ENCODE data around the gene B3GLCT. TPM values are rescaled to one million over a fixed set of nuclear protein-coding genes. Genes with fewer than 3 reads are reported as not detected.

Gene B3GLCT
- total RNA-seq, 1 experiment from 2014 or later = 3.9 TPM

DNA sequence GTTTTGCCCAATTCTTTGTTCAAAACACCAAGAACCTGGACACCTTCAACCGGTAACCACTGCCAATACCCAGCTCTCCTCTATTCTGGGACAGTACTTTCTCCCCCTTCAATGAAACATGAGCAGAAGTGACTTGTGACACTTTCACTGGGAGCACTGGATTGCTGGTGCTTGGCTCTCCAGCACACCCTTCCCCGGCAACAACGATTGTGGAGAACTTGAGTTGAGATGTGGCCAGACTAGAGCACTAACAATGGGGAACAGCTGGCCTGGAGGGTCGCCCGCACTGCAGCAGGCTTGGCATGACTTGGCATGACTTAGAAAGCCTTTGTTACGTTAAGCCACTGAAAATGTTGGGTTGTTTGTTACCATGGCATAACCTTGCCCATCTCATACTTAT lies 7.5 kb upstream of the B3GLCT start:
- no peak for ATAC-seq

DNA sequence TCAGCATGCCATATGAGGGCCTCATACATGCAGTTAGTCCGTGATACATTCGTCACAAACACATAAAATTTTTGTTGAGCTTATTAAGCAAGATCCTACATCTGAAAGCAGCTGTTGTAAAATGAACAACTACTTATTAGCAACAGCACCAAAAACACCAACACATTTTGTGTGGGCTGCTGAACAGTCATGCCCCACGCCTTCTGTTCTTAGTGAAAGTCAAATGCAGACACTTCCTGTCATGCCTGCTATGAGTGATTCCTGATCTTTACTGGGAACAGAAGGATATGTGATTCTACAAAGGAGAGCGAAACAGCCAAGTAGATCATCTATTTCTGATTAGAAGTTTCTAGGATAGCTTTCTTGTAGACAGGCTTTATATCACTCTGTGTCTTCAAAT lies 4.2 kb upstream of the B3GLCT start:
- H4K20me1 ChIP-seq (ENCODE audit: insufficient read depth) = no peaks in the 10 kb centered on the region; the same call in 1 of the 2 replicates
- CTCF ChIA-PET = interaction anchor here (0.8 kb wide), 1 partner anchor 18 kb away, joined by 3 read pairs; no protein-coding TSS in a partner anchor
- peaks cover 0 to 8% of the 10 kb centered on the region in 2 experiments; a peak in 2 of 4 replicates for H3K4me1 ChIP-seq (ENCODE audit: control insufficient read depth in 1 of 2, insufficient read depth in 2 of 2, low read length in 2 of 2)
- H3K9me2 ChIP-seq (ENCODE audit: insufficient read depth) = no peaks in the 10 kb centered on the region
- ATAC-seq (no peak), DNase-seq (ENCODE audit: low read depth, low spot score) (no peak)
- BruUV-seq (replicated peaks) = no TSS peak
- no peaks in the 10 kb centered on the region for H3K79me2 ChIP-seq (ENCODE audit: insufficient read depth, low read length)
- H3K4me3 ChIP-seq (replicated peaks in 1 of 2; ENCODE audit: low read depth in 1 of 2, low read length in 2 of 2) = no peak overlapping the region
- H3K27ac ChIP-seq (ENCODE audit: low read depth, low read length) = no peak overlapping the region
- no peaks in the 10 kb centered on the region for H3K9me3 ChIP-seq (ENCODE audit: control insufficient read depth in 1 of 2, insufficient read depth in 1 of 2, low read depth in 1 of 2, low read length in 2 of 2)
- H3K4me2 ChIP-seq (ENCODE audit: low read length) = no peak overlapping the region
- RAD21 ChIA-PET (ENCODE audit: low non-redundant PET in 1 of 2, low total read pairs in 2 of 2, uncharacterized antibody in 2 of 2, unreplicated experiment in 2 of 2) = no interaction called here
- H3K27me3 ChIP-seq (ENCODE audit: insufficient read depth, low read length) = no peaks in the 10 kb centered on the region
- no peak overlapping the region for H2AFZ ChIP-seq (ENCODE audit: low read depth, low read length, poor library complexity, severe bottlenecking)
- POLR2A ChIA-PET = interaction anchor here (0.6 kb wide), 1 partner anchor 441 kb away, joined by 3 read pairs; no protein-coding TSS in a partner anchor
- H3K36me3 ChIP-seq (ENCODE audit: control insufficient read depth in 1 of 2, insufficient read depth in 2 of 2, low read length in 2 of 2) = no peaks in the 10 kb centered on the region
- intact Hi-C loops (cut with micrococcal nuclease) = no loop called here
- H3K9ac ChIP-seq (ENCODE audit: low read length) = no peak overlapping the region
- no peak for TF ChIP-seq TCF7L2 (IDR thresholded peaks at IDR 0.05; ENCODE audit: borderline replicate concordance, extremely low read depth, insufficient read depth, insufficient read length)
- no peak for TF ChIP-seq SRF (IDR thresholded peaks at IDR 0.05; ENCODE audit: low read depth)
- TF ChIP-seq, protein P1, sequence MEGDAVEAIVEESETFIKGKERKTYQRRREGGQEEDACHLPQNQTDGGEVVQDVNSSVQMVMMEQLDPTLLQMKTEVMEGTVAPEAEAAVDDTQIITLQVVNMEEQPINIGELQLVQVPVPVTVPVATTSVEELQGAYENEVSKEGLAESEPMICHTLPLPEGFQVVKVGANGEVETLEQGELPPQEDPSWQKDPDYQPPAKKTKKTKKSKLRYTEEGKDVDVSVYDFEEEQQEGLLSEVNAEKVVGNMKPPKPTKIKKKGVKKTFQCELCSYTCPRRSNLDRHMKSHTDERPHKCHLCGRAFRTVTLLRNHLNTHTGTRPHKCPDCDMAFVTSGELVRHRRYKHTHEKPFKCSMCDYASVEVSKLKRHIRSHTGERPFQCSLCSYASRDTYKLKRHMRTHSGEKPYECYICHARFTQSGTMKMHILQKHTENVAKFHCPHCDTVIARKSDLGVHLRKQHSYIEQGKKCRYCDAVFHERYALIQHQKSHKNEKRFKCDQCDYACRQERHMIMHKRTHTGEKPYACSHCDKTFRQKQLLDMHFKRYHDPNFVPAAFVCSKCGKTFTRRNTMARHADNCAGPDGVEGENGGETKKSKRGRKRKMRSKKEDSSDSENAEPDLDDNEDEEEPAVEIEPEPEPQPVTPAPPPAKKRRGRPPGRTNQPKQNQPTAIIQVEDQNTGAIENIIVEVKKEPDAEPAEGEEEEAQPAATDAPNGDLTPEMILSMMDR (IDR thresholded peaks at IDR 0.05 in 2 of 3, conservative IDR thresholded peaks at IDR 0.05 in 1 of 3; ENCODE audit: borderline replicate concordance in 1 of 3, insufficient read depth in 1 of 3, low read depth in 2 of 3, low read length in 2 of 3) = no peak
- TF ChIP-seq JUND (IDR thresholded peaks at IDR 0.05) = no peak
- TF ChIP-seq ZNF274 (IDR thresholded peaks at IDR 0.05; ENCODE audit: low read depth, low read length) = no peak
- no peak for TF ChIP-seq EZH2phosphoT487 (IDR thresholded peaks at IDR 0.05; ENCODE audit: borderline replicate concordance)
- TF ChIP-seq YY1 (IDR thresholded peaks at IDR 0.05; ENCODE audit: extremely low read depth, insufficient replicate concordance, low read depth, low read length) = no peak
- no peak for TF ChIP-seq ELF1 (IDR thresholded peaks at IDR 0.05; ENCODE audit: borderline replicate concordance, low read depth)
- TF ChIP-seq FOSL1 (IDR thresholded peaks at IDR 0.05; ENCODE audit: low read depth) = no peak
- no peak for TF ChIP-seq POLR2AphosphoS5 (IDR thresholded peaks at IDR 0.05; ENCODE audit: low read depth, low read length)

More for the DNA sequence above, 7.5 kb upstream of the B3GLCT start:
- intact Hi-C loops (cut with micrococcal nuclease) = no loop called here
- Histone ChIP-seq H2AFZ (ENCODE audit: low read depth, low read length, poor library complexity, severe bottlenecking) (no peak overlapping the region), H3K36me3 (ENCODE audit: control insufficient read depth in 1 of 2, insufficient read depth in 2 of 2, low read length in 2 of 2) (no peaks in the 10 kb centered on the region), H3K27ac (ENCODE audit: low read depth, low read length) (no peak overlapping the region), H3K9me2 (ENCODE audit: insufficient read depth) (no peaks in the 10 kb centered on the region), H3K4me1 (ENCODE audit: control insufficient read depth in 1 of 2, insufficient read depth in 2 of 2, low read length in 2 of 2) (no peaks in the 10 kb centered on the region), H3K79me2 (ENCODE audit: insufficient read depth, low read length) (no peaks in the 10 kb centered on the region), H3K9ac (ENCODE audit: low read length) (no peak overlapping the region), H3K27me3 (ENCODE audit: insufficient read depth, low read length) (no peaks in the 10 kb centered on the region; the same call in 1 of the 2 replicates), H3K9me3 (ENCODE audit: control insufficient read depth in 1 of 2, insufficient read depth in 1 of 2, low read depth in 1 of 2, low read length in 2 of 2) (no peaks in the 10 kb centered on the region), H4K20me1 (ENCODE audit: insufficient read depth) (no peaks in the 10 kb centered on the region; the same call in 1 of the 2 replicates), H3K4me2 (ENCODE audit: low read length) (no peak overlapping the region), H3K4me3 (replicated peaks in 1 of 2; ENCODE audit: low read depth in 1 of 2, low read length in 2 of 2) (no peak overlapping the region)
- RAD21 ChIA-PET (ENCODE audit: low non-redundant PET in 1 of 2, low total read pairs in 2 of 2, uncharacterized antibody in 2 of 2, unreplicated experiment in 2 of 2) = no interaction called here
- POLR2A ChIA-PET = no interaction called here
- CTCF ChIA-PET = no interaction called here
- DNase-seq (ENCODE audit: low read depth, low spot score) = no peak
- TF ChIP-seq, protein P2, sequence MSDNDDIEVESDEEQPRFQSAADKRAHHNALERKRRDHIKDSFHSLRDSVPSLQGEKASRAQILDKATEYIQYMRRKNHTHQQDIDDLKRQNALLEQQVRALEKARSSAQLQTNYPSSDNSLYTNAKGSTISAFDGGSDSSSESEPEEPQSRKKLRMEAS (IDR thresholded peaks at IDR 0.05) = no peak
- no peak for TF ChIP-seq EZH2phosphoT487 (IDR thresholded peaks at IDR 0.05; ENCODE audit: borderline replicate concordance)
- no peak for TF ChIP-seq SIN3A (IDR thresholded peaks at IDR 0.05; ENCODE audit: low read depth)
- TF ChIP-seq POLR2AphosphoS5 (IDR thresholded peaks at IDR 0.05; ENCODE audit: low read depth, low read length) = no peak
- TF ChIP-seq ZFX (IDR thresholded peaks at IDR 0.05) = no peak
- no peak for TF ChIP-seq POLR2A (IDR thresholded peaks at IDR 0.05; ENCODE audit: borderline replicate concordance, extremely low read depth, insufficient read depth, insufficient read length)
- no peak for TF ChIP-seq YY1 (IDR thresholded peaks at IDR 0.05; ENCODE audit: extremely low read depth, insufficient replicate concordance, low read depth, low read length)
- no peak for TF ChIP-seq TCF7L2 (IDR thresholded peaks at IDR 0.05; ENCODE audit: borderline replicate concordance, extremely low read depth, insufficient read depth, insufficient read length)
- no peak for TF ChIP-seq RAD21 (IDR thresholded peaks at IDR 0.05; ENCODE audit: low read depth)
- TF ChIP-seq SP1 (IDR thresholded peaks at IDR 0.05; ENCODE audit: low read depth) = no peak
- no peak for TF ChIP-seq EGR1 (IDR thresholded peaks at IDR 0.05; ENCODE audit: low read depth)
- TF ChIP-seq CBX3 (IDR thresholded peaks at IDR 0.05; ENCODE audit: low read depth) = no peak
- no TSS peak for BruUV-seq (replicated peaks)

All from HCT116 (cell line).